Stimulated activated CD8-positive, alpha-beta memory T cell treated with anti-CD3 and anti-CD28 coated beads, Interleukin-15, amount 100 ng/mL, for 4 hours (primary cell): ENCODE results near the gene S100B.

Experiments
- DNase-seq, 2 donors: peaks; one replicate each; pipeline ENCODE4 v3.0.0-alpha.2; 2020; ENCODE audit warnings: low read depth in 2 of 2

Gene S100B

GRCh38 chr21:46560568-46561444, 44.1 kb downstream of the S100B start:
- no peak for DNase-seq

DNA sequence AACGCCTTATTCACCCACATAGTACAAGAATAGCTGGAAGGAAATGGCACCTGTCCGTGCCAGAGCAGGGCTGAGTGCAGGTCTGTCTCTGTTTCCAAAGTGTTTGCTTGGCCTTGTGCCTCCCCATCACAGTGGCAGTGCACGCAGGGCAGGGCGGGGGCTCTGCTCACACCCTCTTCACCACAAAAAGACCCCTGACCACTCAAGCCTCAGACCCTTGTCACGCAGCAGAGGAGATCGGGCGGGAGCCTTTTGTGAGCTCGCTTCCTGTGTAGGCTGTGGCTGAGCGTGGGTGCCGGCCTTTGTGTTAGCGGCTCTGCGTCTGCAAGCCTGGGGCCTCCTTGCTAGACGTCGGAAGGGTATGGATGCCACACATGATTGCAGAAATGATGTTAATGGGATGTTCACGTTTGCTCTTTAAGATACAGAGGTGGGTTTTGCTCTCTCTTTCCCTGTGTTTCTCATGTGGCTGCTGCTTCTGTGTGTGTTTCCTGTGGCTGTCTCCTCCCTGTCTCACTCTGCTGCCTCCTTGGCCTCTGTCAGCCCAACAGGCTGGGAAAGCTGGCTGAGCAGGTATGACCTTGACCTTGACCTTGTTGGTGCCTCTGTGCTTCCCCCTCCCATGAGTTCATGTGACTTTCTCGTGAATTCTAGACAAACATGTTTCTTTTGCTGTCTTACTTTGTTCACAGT, 45.4 kb downstream of the S100B start:
- DNase-seq: peak; percentile 32 to 46

DNA sequence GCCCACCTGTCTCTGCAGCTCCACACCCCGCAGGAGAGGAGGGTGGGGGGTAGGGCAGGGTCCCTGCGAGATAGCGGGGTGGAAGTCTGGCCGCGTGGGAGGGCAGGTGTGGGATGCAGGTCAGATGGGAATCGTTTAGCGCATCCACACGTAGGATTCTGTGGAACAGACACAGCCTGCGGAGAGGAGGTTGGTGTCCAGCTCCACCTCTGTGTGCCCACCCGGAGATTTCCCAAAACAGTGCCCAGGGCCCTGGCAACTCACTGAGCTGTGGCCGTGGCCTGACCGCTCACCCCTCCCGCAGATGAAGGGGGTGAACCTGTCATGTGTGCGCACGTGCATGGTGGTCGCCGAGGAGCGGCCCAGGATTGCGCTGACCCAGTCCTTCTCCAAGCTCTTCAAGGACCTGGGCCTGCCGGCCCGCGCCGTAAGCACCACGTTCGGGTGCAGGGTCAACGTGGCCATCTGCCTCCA, 46.9 kb downstream of the S100B start:
- DNase-seq: no peak

- no peak for DNase-seq
Measured at GRCh38 chr21:46557469-46557868, 47.4 kb downstream of the S100B start.

DNA sequence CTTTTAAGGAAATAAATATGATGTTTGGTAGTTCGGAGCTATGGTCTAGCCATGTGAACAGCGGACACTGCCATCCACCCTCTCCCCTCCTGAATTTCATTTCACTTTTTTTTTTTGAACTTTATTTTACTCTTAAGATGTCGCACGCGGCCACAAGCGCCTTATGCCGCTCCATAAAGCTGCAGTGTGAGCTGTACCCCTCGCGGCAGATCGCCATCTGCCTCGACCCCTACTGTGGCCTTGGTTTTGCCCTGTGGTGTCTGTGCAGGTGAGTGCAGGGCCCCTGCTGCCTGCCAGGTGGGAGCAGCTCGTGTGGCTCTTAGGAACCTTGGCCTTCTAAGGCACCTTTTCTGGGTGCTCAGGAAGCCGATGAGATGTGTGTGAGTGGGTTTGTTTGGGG, 48.1 kb downstream of the S100B start:
- no peak for DNase-seq

- no peak for DNase-seq
Measured at GRCh38 chr21:46555678-46556077, 49.2 kb downstream of the S100B start.

- no peak for DNase-seq
Measured at GRCh38 chr21:46555225-46555617, 49.7 kb downstream of the S100B start.

DNA sequence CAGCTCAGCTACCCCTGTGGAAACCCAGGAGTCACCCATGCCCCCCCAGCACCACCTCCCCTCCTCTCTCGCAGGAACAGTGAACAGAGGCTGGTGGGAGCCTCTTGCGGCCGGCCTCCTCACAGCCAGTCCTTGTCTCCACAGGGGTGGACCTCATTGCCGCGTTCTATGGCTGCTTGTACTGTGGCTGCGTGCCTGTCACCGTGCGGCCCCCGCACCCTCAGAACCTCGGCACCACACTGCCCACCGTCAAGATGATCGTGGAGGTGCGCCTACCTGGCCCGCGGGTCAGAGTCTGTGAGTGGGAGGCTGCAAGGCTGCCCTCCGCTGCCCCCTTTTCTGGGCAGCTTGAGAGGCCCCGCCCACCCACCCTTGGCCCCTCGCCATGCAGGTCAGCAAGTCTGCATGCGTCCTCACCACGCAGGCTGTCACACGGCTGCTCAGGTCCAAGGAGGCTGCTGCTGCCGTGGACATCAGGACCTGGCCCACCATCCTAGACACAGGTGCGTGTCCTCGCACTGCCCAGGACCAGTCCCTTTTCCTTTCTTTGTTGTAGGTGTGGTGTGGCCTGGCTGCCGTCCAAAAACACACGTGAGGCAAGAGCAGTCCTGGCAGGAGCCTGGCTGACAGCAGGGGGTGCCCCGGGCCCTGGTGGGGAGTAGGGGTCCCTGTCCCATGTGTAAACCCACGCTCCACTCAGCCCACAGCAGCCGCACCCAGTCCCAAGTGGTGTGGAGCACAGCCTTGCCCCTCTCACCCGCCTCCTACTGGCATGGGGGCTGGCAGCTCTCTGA, 50.3 kb downstream of the S100B start:
- no peak for DNase-seq

DNA sequence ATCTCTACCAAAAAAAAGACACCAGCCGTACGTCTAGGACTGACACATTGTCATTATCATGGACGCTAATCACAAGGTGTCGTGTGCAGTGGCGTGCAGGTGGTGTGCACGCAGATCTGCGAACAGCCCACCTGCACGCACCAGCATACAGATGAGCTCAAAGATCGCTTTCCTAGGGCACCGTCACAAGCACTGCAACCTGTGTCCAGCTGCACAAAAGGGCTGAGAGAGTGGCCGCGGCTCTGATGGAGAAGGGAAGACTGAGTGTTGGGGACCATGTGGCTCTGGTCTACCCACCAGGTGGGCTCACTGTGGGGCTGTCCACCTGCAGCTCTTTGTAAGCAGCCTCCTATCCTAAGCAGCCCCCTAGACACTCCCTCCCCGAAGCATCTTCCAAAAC, 50.9 kb downstream of the S100B start:
- DNase-seq: no peak

DNA sequence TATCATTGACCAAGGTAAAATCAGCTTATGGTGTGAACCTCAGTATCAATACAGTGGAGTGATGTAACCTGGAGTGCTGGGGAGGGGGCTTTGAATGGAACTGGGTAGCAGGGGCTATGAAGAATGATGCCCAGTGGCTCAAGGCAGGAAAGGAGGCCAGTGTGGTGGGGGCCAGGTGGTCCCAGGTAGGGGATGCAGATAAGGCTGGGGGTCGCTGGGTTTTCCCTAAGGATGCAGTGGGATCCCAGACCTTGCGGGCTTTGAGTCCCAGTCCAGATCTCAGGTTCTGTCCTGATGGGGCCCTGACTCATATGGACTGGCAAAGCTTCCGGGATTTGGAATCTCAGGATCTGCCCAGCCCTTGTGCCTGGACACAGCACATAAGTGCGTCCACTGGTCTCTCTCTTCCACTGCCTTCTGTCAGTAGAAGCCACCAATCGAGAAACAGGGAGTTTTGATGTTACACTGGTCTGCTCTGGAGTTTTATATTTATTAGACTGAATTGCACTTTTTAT, 52.0 kb downstream of the S100B start:
- no peak for DNase-seq

DNA sequence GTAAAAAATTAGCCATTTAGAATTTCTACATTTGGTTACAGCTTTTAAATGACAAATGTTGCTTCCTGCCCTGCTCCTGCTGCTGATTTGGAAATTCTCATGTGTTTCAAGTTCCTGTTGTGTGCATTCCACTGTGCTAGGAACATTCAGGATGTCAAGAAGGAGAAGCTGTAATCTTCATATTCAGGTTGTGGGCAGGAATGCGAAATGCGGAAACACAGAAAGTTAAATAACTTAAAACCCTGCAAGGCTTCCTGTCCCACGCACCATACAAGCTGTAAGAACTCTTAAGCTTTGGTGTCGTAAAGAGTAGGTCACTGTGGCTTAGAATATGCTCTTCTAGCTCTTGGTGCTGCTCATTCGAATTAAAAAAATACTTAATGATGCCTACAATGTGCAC, 52.6 kb downstream of the S100B start:
- no peak for DNase-seq

- DNase-seq: peak in 1 of 2 donors; percentile 17
Measured at GRCh38 chr21:46551636-46552241, 53.1 kb downstream of the S100B start.

DNA sequence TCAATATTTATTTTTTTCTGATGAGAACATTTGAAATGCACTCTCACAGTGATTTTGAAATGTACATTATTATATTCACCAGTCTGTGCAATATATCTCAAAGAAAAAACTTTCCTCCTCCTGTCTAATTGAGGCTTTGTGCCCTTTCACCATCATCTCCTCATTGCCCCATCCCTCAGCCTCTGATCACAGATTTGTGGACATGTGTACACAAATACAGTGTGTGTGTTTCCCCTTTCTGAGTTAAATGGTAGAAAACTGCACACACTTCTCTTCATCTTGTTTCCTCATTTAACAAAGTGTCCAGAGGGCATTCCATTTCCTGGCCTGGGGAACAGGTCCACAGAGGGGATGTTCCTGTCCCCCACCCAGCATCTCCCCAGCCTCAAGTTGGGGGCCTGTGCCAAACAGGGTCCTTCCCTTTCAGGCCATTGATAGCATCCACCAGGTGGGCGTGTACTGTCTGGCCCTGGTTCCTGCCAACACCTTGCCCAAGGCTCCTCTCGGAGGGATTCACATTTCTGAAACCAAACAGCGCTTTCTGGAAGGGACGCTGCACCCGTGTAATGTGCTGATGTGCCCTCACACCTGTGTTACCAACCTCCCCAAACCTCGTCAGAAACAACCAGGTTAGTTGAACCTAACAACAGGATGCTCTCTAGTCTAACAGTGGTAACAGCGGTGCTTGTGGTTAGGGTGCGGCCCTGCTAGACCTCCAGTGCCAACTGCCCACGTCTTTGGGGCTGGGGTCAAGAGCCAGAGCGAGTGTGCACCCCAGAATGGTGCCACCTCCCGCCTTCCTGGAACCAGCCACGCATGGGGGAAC, 54.6 kb downstream of the S100B start:
- DNase-seq: no peak

- no peak for DNase-seq
Measured at GRCh38 chr21:46549650-46550049, 55.2 kb downstream of the S100B start.
